OCI-LY7 (cell line): Measurements from ENCODE around the gene UBAP1.

ENCODE experiments used
- EZH2phosphoT487 ChIP-seq: fragments of 200-600 bp; sonication (generic); IDR thresholded peaks from 2 replicates; pipeline ENCODE4 v1.6.1; 2018; ENCODE audit warnings: low read depth, borderline replicate concordance, mild to moderate bottlenecking, mixed run types, antibody characterized with exemption, low read length, moderate library complexity, mixed read lengths
- TF ChIP-seq, protein P1 (sequence below): fragments of 200-600 bp; sonication (generic); conservative IDR thresholded peaks from 2 replicates; pipeline ENCODE4 v1.5.1; 2014; ENCODE audit warnings: mild to moderate bottlenecking, antibody characterized with exemption, low read length, moderate library complexity, mixed read lengths

DNA sequence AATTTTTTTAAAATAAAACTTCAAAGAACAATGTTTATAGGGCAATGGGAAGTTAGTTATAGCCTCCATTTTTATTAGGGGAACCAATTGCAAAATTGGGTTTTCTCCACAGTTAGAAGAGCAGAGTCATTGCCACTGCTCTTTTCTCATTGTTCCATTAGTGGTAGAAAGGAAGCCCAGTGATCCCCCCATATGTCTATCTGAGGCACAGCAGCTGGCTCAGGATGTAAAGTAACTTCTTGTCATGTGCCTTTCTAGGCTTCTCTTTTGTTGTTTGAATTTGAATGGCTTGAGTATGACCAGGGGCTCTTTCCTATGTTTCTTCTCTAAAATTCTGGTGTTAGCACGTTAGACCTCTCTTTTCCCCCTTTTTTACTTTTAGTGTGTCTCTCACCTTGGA lies 61.2 kb downstream of the UBAP1 start:
- TF ChIP-seq, protein P1, sequence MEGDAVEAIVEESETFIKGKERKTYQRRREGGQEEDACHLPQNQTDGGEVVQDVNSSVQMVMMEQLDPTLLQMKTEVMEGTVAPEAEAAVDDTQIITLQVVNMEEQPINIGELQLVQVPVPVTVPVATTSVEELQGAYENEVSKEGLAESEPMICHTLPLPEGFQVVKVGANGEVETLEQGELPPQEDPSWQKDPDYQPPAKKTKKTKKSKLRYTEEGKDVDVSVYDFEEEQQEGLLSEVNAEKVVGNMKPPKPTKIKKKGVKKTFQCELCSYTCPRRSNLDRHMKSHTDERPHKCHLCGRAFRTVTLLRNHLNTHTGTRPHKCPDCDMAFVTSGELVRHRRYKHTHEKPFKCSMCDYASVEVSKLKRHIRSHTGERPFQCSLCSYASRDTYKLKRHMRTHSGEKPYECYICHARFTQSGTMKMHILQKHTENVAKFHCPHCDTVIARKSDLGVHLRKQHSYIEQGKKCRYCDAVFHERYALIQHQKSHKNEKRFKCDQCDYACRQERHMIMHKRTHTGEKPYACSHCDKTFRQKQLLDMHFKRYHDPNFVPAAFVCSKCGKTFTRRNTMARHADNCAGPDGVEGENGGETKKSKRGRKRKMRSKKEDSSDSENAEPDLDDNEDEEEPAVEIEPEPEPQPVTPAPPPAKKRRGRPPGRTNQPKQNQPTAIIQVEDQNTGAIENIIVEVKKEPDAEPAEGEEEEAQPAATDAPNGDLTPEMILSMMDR: no peak
- no peak for TF ChIP-seq EZH2phosphoT487
